ENCODE data around the gene ENDOU. TPM values are rescaled to one million over a fixed set of nuclear protein-coding genes. Genes with fewer than 3 reads are reported as not detected.
A peak's percentile ranks its signal among the peaks of the same experiment; 100 is the strongest.

ENDOU gene
- total RNA-seq, 1 donor from 2014 or later: 21.4 TPM

GRCh38 chr12:47768323-47768811, 43.1 kb upstream of the ENDOU start:
- Histone ChIP-seq H3K27me3 (no peaks in the 10 kb centered on the region), H3K36me3 (no peaks in the 10 kb centered on the region), H3K4me1 (peaks cover 6% of the 10 kb centered on the region), H3K27ac (no peak overlapping the region), H3K9me3 (no peaks in the 10 kb centered on the region), H3K4me3 (no peak overlapping the region)
- TF ChIP-seq CTCF (IDR thresholded peaks at IDR 0.05) (no peak), POLR2AphosphoS5 (IDR thresholded peaks at IDR 0.05; ENCODE audit: insufficient read depth in 1 of 2, low read depth in 1 of 2) (no peak), POLR2A (IDR thresholded peaks at IDR 0.05) (no peak)
- intact Hi-C loops (cut with DNase I): no loop called here
- no peak for DNase-seq (ENCODE audit: extremely low spot score in 2 of 2)

GRCh38 chr12:47767216-47767724, 42.0 kb upstream of the ENDOU start:
- DNase-seq (ENCODE audit: extremely low spot score in 2 of 2): no peak
- intact Hi-C loops (cut with DNase I): no loop called here
- H3K4me1 ChIP-seq: peaks cover 2% of the 10 kb centered on the region

GRCh38 chr12:47766502-47767215, 41.4 kb upstream of the ENDOU start:
- intact Hi-C loops (cut with DNase I): no loop called here
- TF ChIP-seq POLR2AphosphoS5 (IDR thresholded peaks at IDR 0.05; ENCODE audit: insufficient read depth in 1 of 2, low read depth in 1 of 2) (no peak), POLR2A (IDR thresholded peaks at IDR 0.05) (no peak), CTCF (IDR thresholded peaks at IDR 0.05) (no peak)
- no peaks in the 10 kb centered on the region for H3K36me3 ChIP-seq
- H3K9me3 ChIP-seq: no peaks in the 10 kb centered on the region
- H3K4me3 ChIP-seq: no peak overlapping the region
- no peaks in the 10 kb centered on the region for H3K4me1 ChIP-seq
- no peak overlapping the region for H3K27ac ChIP-seq
- H3K27me3 ChIP-seq: no peaks in the 10 kb centered on the region
- no peak for DNase-seq (ENCODE audit: extremely low spot score in 2 of 2)

More at GRCh38 chr12:47767216-47767724, 42.0 kb upstream of the ENDOU start:
- TF ChIP-seq POLR2A (IDR thresholded peaks at IDR 0.05) (no peak), CTCF (IDR thresholded peaks at IDR 0.05) (peak; percentile 28 to 45 (median 37)), POLR2AphosphoS5 (IDR thresholded peaks at IDR 0.05; ENCODE audit: insufficient read depth in 1 of 2, low read depth in 1 of 2) (no peak)
- no peaks in the 10 kb centered on the region for H3K27me3 ChIP-seq
- no peaks in the 10 kb centered on the region for H3K36me3 ChIP-seq
- H3K9me3 ChIP-seq: no peaks in the 10 kb centered on the region
- no peak overlapping the region for H3K4me3 ChIP-seq
- no peak overlapping the region for H3K27ac ChIP-seq

- H3K27me3 ChIP-seq: no peaks in the 10 kb centered on the region
- no peak for DNase-seq (ENCODE audit: extremely low spot score in 2 of 2)
- intact Hi-C loops (cut with DNase I): no loop called here
- H3K4me3 ChIP-seq: no peak overlapping the region
- no peaks in the 10 kb centered on the region for H3K36me3 ChIP-seq
- H3K4me1 ChIP-seq: peaks cover 13% of the 10 kb centered on the region
- TF ChIP-seq POLR2AphosphoS5 (IDR thresholded peaks at IDR 0.05; ENCODE audit: insufficient read depth in 1 of 2, low read depth in 1 of 2) (no peak), POLR2A (IDR thresholded peaks at IDR 0.05) (no peak), CTCF (IDR thresholded peaks at IDR 0.05) (no peak)
- no peak overlapping the region for H3K27ac ChIP-seq
- H3K9me3 ChIP-seq: no peaks in the 10 kb centered on the region
These were observed 38.4 kb upstream of the ENDOU start for GRCh38 chr12:47763481-47764346.

Data from vagina (tissue), 2 donors.